SKM-1 treated with dmso at 0.1 percent for 144 hours (cell line): Measurements from ENCODE around the gene PLAC8.
A peak's percentile ranks its signal among the peaks of the same experiment; 100 is the strongest.
"Not testable (repeated sequence)": the region's sequence is repeated elsewhere in the genome, so short reads cannot be mapped to it uniquely, and the experiment has no call there.

Experiments
- DNase-seq: peaks from one replicate; lab custom pipeline; 2025; ENCODE audit not compliant: unreplicated experiment; lab: John Stamatoyannopoulos, UW

Gene PLAC8

DNA sequence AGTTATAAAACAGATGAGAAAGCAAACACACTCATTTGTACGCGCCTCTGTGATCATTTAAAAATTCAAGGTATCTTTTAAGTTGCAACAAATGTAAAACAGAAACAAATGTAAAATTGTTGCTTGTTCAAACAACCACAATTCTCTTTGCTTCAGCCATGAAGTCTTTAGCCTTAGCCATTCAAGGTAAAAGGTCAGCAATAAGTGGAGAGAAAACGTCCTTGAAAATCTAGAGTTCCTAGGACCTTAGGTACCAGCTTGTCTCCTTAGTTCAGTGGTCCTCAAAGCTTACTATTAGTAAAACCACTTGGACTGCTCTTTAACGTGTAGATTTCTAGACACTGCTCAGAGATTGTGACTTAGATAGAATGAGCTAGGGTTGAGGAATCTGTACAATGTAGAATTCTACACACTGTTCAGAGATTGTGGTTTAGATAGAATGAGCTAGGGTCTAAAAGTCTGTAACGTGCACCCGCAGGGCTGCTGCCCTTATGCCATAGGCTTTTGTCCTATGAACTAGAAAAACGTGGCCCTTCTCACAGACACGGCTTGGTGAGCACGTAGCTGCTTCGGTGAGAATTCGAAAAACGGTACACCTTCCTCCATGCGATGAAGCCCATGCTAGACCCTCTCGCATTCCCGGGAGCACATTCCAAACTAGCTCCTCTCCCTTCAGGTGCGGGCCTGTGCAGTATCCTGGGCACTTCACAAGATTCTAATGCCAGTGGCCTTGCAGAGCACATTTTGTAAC is 1.7 kb downstream of the PLAC8 start:
- no peak for DNase-seq

GRCh38 chr4:83112231-83112630 is 2.3 kb downstream of the PLAC8 start:
- peak; percentile 90 for DNase-seq

- DNase-seq = not testable (repeated sequence)
Observed at GRCh38 chr4:83111751-83112141, 2.8 kb downstream of the PLAC8 start.

- DNase-seq = no peak
Observed at GRCh38 chr4:83110970-83111750, 3.4 kb downstream of the PLAC8 start.

DNA sequence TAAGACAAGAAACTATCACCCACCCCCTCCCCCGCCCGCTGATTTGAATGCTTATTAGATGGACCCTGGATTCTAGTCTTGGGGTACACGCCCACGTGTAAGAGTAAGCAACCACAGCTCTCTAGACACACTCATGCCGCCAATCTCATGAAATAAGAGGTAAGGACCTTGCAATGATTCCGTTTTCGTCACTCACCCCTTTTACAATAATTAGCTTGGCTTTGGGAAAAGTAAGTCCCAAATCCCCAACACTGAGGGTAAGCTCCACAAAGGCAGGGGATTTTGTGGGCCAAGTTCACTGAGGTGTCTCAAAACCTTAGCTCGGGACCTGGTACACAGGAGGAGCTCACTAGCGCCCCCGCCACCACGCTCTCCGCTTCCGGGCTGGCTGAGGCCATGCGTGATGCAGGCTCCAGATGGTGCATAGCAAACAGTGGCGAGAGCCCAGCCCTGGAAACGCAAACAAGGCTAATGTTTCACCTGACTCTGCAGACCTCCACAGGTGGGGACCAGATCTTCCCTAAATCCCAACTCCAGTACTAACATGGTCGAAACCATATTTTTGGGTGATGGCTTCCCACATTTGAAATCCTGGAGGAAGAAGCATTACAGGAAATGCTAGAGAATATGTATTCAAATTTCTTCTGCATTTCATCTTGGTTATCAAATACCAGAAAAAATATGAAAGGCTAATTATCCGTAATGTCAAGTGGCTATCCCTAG is 4.1 kb downstream of the PLAC8 start:
- DNase-seq = peak; percentile 66

DNA sequence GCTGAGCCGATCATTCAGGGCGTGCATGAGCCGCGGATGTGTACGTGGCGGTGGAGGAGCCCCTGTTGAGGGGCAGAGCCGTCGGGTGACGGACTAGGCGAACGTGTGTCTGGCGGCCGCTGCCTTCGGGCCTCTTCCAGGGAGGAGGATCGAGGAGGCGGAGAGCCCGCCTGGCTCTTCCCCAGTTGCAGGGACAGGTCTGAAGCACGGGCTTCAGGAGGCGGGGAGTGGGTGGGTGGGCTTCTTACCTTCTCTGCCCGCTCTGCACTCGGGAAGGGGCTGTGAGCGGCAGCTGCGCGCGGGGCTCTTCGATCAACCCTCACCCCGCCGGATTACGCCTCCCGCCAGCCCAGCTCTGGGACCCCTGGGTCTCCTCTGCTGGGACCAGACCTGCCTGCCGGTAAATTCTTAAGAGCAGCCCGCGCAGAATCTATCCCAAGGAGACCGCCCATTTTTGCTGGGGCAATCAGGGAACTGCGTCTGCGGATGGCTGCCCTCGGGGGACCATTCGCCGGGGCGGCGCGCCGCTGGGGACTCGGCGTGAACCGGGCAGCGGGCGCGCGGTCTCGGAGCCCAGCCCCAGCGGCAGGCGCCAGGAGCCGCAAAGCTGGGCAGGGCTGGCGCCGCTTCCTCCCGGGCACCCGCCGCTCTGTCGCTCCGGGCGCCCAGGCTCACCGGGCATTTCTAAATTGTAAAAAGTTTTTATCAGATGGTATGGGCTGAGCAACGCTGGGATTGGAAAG is 4.9 kb downstream of the PLAC8 start:
- no peak for DNase-seq

- DNase-seq = no peak
Observed at GRCh38 chr4:83108101-83108861, 6.2 kb downstream of the PLAC8 start.

- DNase-seq = no peak
Observed at GRCh38 chr4:83107631-83108030, 6.9 kb downstream of the PLAC8 start.

- DNase-seq = no peak
Observed at GRCh38 chr4:83104991-83105390, 9.5 kb downstream of the PLAC8 start.

- no peak for DNase-seq
Observed at GRCh38 chr4:83096397-83096796, 18.1 kb downstream of the PLAC8 start.

GRCh38 chr4:83093060-83093640 is 21.4 kb downstream of the PLAC8 start:
- no peak for DNase-seq

DNA sequence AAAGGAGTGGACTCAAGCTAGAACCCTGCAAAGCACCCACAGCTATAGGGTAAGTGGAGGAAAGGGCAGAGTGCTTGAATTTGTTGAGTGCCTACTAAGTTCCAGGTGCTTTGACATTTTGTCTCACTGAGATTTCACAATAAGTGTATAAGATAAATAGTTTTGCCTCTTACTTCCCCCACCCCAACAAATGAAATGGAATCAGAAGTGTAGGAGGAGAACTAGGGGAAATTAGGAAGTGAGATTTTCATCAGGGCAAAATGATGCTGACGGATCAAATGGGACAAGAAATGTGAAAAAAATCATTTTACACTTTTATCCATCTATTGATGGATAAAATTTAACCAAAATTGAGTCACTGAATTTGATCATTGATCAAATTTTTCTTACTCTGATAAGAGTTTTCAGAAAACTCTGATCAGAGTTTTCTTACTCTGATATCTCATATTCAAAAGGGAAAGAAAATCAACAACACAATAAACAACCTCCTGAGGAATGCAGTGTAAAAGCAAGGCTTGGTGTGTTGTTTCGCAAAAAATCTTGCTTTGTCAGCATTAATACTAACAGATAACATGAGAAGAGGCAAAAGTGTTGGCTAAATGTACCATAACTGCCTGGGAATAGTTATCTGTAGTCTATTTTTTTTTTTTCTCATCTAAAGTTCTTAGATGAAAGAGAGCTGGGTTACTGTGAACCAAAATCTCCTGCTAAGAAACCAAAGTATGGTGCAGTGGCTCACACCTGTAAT is 24.9 kb downstream of the PLAC8 start:
- no peak for DNase-seq

DNA sequence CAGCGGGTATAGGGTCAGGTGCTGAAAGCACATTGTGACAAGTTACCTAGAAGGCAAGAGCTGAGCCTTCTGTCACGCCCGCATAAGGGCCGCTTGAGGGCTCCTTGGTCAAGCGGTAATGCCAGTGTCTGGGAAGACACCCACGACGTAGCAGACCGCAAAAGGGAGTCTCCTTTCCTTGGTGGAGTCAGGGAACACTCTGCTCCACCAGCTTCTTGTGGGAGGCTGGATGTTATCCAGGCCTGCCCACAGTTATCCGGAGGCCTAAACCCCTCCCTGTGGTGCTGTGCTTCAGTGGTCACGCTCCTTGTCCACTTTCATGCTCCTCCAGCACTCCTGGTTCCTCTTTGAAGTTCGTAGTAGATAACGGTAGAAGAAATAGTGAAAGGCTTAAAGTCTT is 29.6 kb downstream of the PLAC8 start:
- DNase-seq = not testable (repeated sequence)

GRCh38 chr4:83083925-83084475 is 30.5 kb downstream of the PLAC8 start:
- DNase-seq = no peak

- no peak for DNase-seq
Observed at GRCh38 chr4:83082777-83083176, 31.8 kb downstream of the PLAC8 start.

GRCh38 chr4:83080561-83080960 is 34.0 kb downstream of the PLAC8 start:
- DNase-seq = no peak

GRCh38 chr4:83075311-83076095 is 39.0 kb downstream of the PLAC8 start:
- DNase-seq = no peak

DNA sequence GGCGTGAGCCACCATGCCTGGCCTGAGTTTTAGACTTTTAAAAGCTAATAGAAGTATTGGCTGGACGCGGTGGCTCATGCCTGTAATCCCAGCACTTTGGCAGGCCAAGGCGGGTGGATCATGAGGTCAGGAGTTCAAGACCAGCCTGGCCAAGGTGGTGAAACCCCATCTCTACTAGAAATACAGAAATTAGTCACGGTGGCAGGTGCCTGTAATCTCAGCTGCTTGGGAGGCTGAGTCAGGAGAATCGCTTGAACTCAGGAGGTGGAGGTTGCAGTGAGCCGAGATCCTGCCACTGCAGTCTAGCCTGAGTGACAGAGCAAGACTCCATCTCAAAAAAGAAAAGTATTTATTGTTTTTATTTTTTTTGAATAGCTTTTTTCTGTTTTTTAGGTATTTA is 39.7 kb downstream of the PLAC8 start:
- DNase-seq = not testable (repeated sequence)
